ENCODE results near the gene METTL15. TPM values are rescaled to one million over a fixed set of nuclear protein-coding genes. Genes with fewer than 3 reads are reported as not detected.

METTL15 gene
- total RNA-seq, 1 experiment from 2014 or later, result 9.1 TPM

GRCh38 chr11:28170759-28171158 lies 62.6 kb downstream of the METTL15 start:
- no peaks in the 10 kb centered on the region; the same call in 1 of the 2 replicates for H3K79me2 ChIP-seq (ENCODE audit: insufficient read depth, low read length)
- H3K79me1 ChIP-seq (ENCODE audit: insufficient read depth, low read depth, low read length, poor library complexity, severe bottlenecking), result no peaks in the 10 kb centered on the region
- no peak overlapping the region for H2BK12ac ChIP-seq (ENCODE audit: insufficient read length, low read depth, low read length)
- H3K4me2 ChIP-seq (ENCODE audit: insufficient read depth, insufficient read length, low read length), result no peak overlapping the region
- H3K9ac ChIP-seq (ENCODE audit: extremely low read depth, insufficient read length, low read length), result no peak overlapping the region
- H2AFZ ChIP-seq (ENCODE audit: low read length), result no peak overlapping the region
- no peak overlapping the region for H3K27ac ChIP-seq (ENCODE audit: insufficient read length, low read depth, low read length)
- H4K91ac ChIP-seq (ENCODE audit: insufficient read length, low read depth, low read length), result no peak overlapping the region
- H3K23me2 ChIP-seq (ENCODE audit: insufficient read length, low read depth, low read length, poor library complexity, severe bottlenecking), result no peaks in the 10 kb centered on the region
- H2BK15ac ChIP-seq (ENCODE audit: low read depth, low read length), result no peak overlapping the region
- H4K20me1 ChIP-seq (ENCODE audit: control insufficient read depth, insufficient read depth, insufficient read length), result no peaks in the 10 kb centered on the region
- no peak for TF ChIP-seq CTCF (conservative IDR thresholded peaks at IDR 0.05)
- H3K18ac ChIP-seq (ENCODE audit: insufficient read length, low read depth, low read length), result no peak overlapping the region
- no CpG with 5 or more reads among the region's 4 CpGs for WGBS (ENCODE audit: extremely low coverage, insufficient read length, low lambda C conversion rate)
- no peak overlapping the region for H3K4ac ChIP-seq (ENCODE audit: low read depth, low read length)
- H2BK20ac ChIP-seq (ENCODE audit: low read depth, low read length, poor library complexity, severe bottlenecking), result no peak overlapping the region
- no peak overlapping the region for H3K27ac Mint-ChIP-seq
- H3T11ph ChIP-seq (ENCODE audit: low read length), result no peak overlapping the region
- no peak overlapping the region for H4K5ac ChIP-seq (ENCODE audit: insufficient read length, low read depth, low read length)
- H3K4me1 Mint-ChIP-seq, result peaks cover 2 to 5% of the 10 kb centered on the region in 2 experiments; a peak in 1 of 4 replicates
- H3K14ac ChIP-seq (ENCODE audit: insufficient read depth, low read length), result no peak overlapping the region
- H3K4me3 Mint-ChIP-seq, result no peak overlapping the region
- no peaks in the 10 kb centered on the region for H3K27me3 Mint-ChIP-seq (ENCODE audit: low read depth)
- no peak overlapping the region for H4K8ac ChIP-seq (replicated peaks; ENCODE audit: insufficient read length, low read depth, low read length)
- H3K23ac ChIP-seq (ENCODE audit: insufficient read length, low read depth, low read length), result no peak overlapping the region
- H2BK120ac ChIP-seq (ENCODE audit: low read depth, low read length, poor library complexity, severe bottlenecking), result no peak overlapping the region
- no peak overlapping the region for H3K56ac ChIP-seq (ENCODE audit: insufficient read length, low read depth, low read length)
- DNase-seq, result no peak
- peaks cover 0 to 6% of the 10 kb centered on the region in 2 experiments; a peak in 4 of 5 replicates for H3K9me3 Mint-ChIP-seq
- no peak overlapping the region for H2AK5ac ChIP-seq (ENCODE audit: insufficient read length, low read length)
- H2BK5ac ChIP-seq (ENCODE audit: insufficient read length, low read length), result no peak overlapping the region
- no peaks in the 10 kb centered on the region for H3K4me1 ChIP-seq (ENCODE audit: insufficient read depth, low read length)
- H3K36me3 Mint-ChIP-seq (ENCODE audit: insufficient read depth in 1 of 3, low read depth in 3 of 3), result peaks cover 10 to 15% (median 13%) of the 10 kb centered on the region in 3 experiments
- H3K9me3 ChIP-seq (ENCODE audit: control insufficient read depth, low read depth, low read length), result no peaks in the 10 kb centered on the region
- H3K27me3 ChIP-seq (ENCODE audit: insufficient read depth, low read length), result no peaks in the 10 kb centered on the region
